ENCODE measurements around the gene RPL12. TPM values are rescaled to one million over a fixed set of nuclear protein-coding genes. Genes with fewer than 3 reads are reported as not detected.

Gene RPL12
- total and polyA plus RNA-seq, 2 of the 13 experiments (the other 11 are each of a cell fraction or from before 2014, with no cell fraction given): 1,551 to 2,590 TPM

- no TSS peak for BruUV-seq (replicated peaks)
- no peak for DNase-seq (ENCODE audit: low spot score)
- H2AFZ ChIP-seq (ENCODE audit: low read length): no peak overlapping the region
- no peak overlapping the region for H3K9ac ChIP-seq (ENCODE audit: insufficient read depth, low read depth, low read length)
- ChIA-PET POLR2A (no interaction called here), CTCF (ENCODE audit: low intra/inter-chr PET ratio, low total read pairs) (no interaction called here)
- H3K79me2 ChIP-seq (ENCODE audit: insufficient read depth, low read length): no peaks in the 10 kb centered on the region
- intact Hi-C loops (cut with micrococcal nuclease; ENCODE audit: unreplicated experiment): no loop called here
- WGBS (ENCODE audit: low lambda C conversion rate): 94% methylated on average over 4 of the region's 4 CpGs
- H3K36me3 ChIP-seq (replicated peaks in 1 of 2; ENCODE audit: control insufficient read depth in 1 of 2, insufficient read depth in 2 of 2, low read length in 2 of 2): peaks cover 7 to 21% of the 10 kb centered on the region in 2 experiments; a peak in 3 of 5 replicates
- no peak overlapping the region for H3K4me2 ChIP-seq (ENCODE audit: low read depth, low read length)
- no peaks in the 10 kb centered on the region for H3K4me1 ChIP-seq (ENCODE audit: insufficient read depth, low read length)
- in situ Hi-C loops (cut with HindIII; ENCODE audit: extremely low pct_ligation_motif_present, low pct_unique_long_range_greater_than_20kb): no loop called here
- no peak for TF ChIP-seq POGK (CRISPR knock-in tag; conservative IDR thresholded peaks at IDR 0.05)
- TF ChIP-seq IKZF5 (CRISPR knock-in tag; IDR thresholded peaks at IDR 0.05): no peak
- no peak for TF ChIP-seq PRDM4 (CRISPR knock-in tag; IDR thresholded peaks at IDR 0.05; ENCODE audit: borderline replicate concordance)
- no peak for TF ChIP-seq ZMAT3 (CRISPR knock-in tag; conservative IDR thresholded peaks at IDR 0.05)
- no peak for TF ChIP-seq FOSL2 (CRISPR knock-in tag; IDR thresholded peaks at IDR 0.05)
- no peak for TF ChIP-seq ZNF7 (CRISPR knock-in tag; IDR thresholded peaks at IDR 0.05)
- TF ChIP-seq NBN (conservative IDR thresholded peaks at IDR 0.05): no peak
- no peak for TF ChIP-seq HOXD1 (CRISPR knock-in tag; IDR thresholded peaks at IDR 0.05)
- TF ChIP-seq SMC3 (IDR thresholded peaks at IDR 0.05; ENCODE audit: low read length): no peak
- TF ChIP-seq ZNF430 (CRISPR knock-in tag; IDR thresholded peaks at IDR 0.05): no peak
- H3K27ac ChIP-seq (ENCODE audit: extremely low read length, insufficient read depth, low read length): no peak overlapping the region
- H3K4me3 ChIP-seq (replicated peaks in 1 of 3; ENCODE audit: insufficient read depth in 1 of 3, low read depth in 2 of 3, low read length in 3 of 3): no peak overlapping the region
- H3K9me3 ChIP-seq (ENCODE audit: low read length): no peaks in the 10 kb centered on the region
- no peak for ATAC-seq
- H3K27me3 ChIP-seq (ENCODE audit: control insufficient read depth in 1 of 2, insufficient read depth in 2 of 2, low read length in 2 of 2): no peaks in the 10 kb centered on the region
- 0 out of 2 replicates have a peak, but pooled peaks cover 2% of the 10 kb centered on the region for H4K20me1 ChIP-seq (ENCODE audit: insufficient read depth, low read length)
- no peak for FAIRE-seq
Measured at GRCh38 chr9:127473932-127474331, 22.7 kb upstream of the RPL12 start.

Measured in HepG2 (cell line).